GM12864 (cell line): ENCODE measurements around the gene COX6A1.
A peak's percentile ranks its signal among the peaks of the same experiment; 100 is the strongest.
"Not testable (repeated sequence)": the region's sequence is repeated elsewhere in the genome, so short reads cannot be mapped to it uniquely, and the experiment has no call there.

Source experiments
- DNase-seq: peaks from one replicate; pipeline ENCODE4 v3.0.0-alpha.2; 2011; ENCODE audit warnings: low read depth
- H3K4me3 ChIP-seq: 2 replicates; pipeline ENCODE4 v1.5.1; 2011; ENCODE audit warnings: mild to moderate bottlenecking, low read depth, low read length, control low read depth
- TF ChIP-seq, protein P1 (sequence below): IDR thresholded peaks from 2 replicates; pipeline ENCODE4 v1.5.1; 2011; ENCODE audit warnings: low read depth, mild to moderate bottlenecking, moderate library complexity, low read length, control low read depth, inconsistent platforms; ENCODE audit errors: missing control alignments

The COX6A1 gene

DNA sequence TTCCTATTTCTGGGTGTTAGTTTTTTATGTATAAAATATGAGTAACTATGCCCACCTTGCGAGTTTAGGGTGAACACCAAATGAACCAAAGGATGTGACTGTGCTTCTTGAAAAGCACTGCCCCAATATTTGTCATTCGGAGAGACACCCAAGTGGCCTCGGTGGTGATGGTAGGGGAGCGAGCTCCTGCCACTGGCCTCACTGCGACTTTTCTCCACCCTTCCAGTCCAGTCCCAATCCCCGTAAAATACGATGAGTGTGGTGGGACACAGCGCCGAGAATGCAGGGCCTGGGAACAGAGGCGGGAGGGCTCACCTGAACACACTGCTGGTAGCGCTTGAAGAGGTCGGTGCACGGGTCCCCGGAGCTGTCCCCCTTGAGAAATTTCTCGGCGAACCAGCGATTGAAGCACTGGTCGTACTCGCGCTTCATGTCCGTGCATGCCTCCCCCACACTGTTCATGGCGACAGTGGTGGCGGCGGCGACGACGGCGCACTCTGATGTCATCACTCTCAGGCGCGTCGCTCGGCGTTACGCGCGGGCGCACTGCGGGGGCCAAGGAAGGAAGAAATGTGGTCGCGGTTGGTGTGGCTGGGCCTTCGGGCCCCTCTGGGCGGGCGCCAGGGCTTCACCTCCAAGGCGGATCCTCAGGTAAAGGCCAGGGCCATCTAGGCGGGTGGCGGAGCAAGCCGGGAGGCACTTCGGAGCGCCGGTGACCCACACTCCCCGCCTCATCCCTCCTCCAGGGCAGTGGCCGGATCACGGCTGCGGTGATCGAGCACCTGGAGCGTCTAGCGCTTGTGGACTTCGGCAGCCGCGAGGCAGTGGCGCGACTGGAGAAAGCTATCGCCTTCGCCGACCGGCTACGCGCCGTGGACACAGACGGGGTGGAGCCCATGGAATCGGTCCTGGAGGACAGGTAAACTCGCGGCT is 8.3 kb downstream of the COX6A1 start, which contains the start of the genes GATC and TRIAP1:
Gene GATC, plus strand, starts transcription at position 534 of the 933 bp plus-strand sequence. Its CDS starts 37 bp downstream, at position 571.
Gene TRIAP1, minus strand, starts transcription at position 474 of the 933 bp plus-strand sequence. Its CDS starts 12 bp downstream, at position 462.
- TF ChIP-seq, protein P1, sequence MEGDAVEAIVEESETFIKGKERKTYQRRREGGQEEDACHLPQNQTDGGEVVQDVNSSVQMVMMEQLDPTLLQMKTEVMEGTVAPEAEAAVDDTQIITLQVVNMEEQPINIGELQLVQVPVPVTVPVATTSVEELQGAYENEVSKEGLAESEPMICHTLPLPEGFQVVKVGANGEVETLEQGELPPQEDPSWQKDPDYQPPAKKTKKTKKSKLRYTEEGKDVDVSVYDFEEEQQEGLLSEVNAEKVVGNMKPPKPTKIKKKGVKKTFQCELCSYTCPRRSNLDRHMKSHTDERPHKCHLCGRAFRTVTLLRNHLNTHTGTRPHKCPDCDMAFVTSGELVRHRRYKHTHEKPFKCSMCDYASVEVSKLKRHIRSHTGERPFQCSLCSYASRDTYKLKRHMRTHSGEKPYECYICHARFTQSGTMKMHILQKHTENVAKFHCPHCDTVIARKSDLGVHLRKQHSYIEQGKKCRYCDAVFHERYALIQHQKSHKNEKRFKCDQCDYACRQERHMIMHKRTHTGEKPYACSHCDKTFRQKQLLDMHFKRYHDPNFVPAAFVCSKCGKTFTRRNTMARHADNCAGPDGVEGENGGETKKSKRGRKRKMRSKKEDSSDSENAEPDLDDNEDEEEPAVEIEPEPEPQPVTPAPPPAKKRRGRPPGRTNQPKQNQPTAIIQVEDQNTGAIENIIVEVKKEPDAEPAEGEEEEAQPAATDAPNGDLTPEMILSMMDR, result no peak
- no peak for DNase-seq

GRCh38 chr12:120446844-120447178 is 8.9 kb downstream of the COX6A1 start:
- peak overlapping the region; percentile 93 for H3K4me3 ChIP-seq
- DNase-seq, result not testable (repeated sequence)

More for the DNA sequence above, 8.3 kb downstream of the COX6A1 start, which contains the start of the genes GATC and TRIAP1:
- H3K4me3 ChIP-seq, result peak within 1 kb of the TSS; percentile 93

DNA sequence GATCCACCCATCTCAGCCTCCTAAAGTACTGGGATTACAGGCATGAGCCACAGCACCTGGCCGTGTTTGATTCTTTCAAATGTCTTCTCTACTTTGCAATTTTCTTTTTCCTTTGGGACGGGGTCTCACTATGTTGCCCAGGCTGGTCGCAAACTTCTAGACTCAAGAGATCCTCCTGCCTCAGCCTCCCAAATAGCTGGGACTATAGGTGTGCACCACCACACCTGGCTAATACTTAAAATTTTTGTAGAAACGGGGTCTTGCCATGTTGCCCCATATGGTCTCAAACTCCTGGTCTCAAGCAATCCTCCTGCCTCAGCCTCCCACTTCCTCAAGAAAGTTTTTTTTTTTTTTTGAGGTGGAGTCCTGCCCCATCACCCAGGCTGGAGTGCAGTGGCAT is 10.1 kb downstream of the COX6A1 start:
- no peak for DNase-seq
- TF ChIP-seq, protein P1, result no peak
- H3K4me3 ChIP-seq, result no peak overlapping the region

GRCh38 chr12:120452524-120452923 is 14.6 kb downstream of the COX6A1 start:
- not testable (repeated sequence) for DNase-seq

GRCh38 chr12:120453060-120453750 is 15.3 kb downstream of the COX6A1 start:
- TF ChIP-seq, protein P1, result no peak
- DNase-seq, result no peak
- H3K4me3 ChIP-seq, result no peak overlapping the region

More at GRCh38 chr12:120452524-120452923, 14.6 kb downstream of the COX6A1 start:
- H3K4me3 ChIP-seq, result not testable (repeated sequence)

DNA sequence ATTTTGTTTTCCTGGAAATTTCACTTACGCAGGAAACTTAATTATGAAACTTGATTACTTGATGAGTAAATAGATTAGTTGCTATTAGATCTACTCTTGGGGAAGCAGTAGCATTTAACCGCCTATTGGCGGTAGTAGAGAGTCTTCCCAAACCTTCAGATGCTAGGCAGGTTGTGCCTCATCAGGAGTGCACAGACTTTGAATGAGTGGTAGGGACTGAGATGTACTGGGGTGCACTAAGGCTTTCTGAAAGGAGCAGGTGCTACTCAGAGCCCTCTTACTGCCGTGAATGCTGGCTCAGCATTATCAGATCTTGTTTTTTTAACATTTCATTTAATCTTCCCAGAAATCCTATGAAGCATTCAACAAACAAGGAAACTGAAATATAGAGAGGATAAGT is 16.1 kb downstream of the COX6A1 start:
- TF ChIP-seq, protein P1, result peak; percentile 76
- DNase-seq, result no peak
- no peak overlapping the region for H3K4me3 ChIP-seq

DNA sequence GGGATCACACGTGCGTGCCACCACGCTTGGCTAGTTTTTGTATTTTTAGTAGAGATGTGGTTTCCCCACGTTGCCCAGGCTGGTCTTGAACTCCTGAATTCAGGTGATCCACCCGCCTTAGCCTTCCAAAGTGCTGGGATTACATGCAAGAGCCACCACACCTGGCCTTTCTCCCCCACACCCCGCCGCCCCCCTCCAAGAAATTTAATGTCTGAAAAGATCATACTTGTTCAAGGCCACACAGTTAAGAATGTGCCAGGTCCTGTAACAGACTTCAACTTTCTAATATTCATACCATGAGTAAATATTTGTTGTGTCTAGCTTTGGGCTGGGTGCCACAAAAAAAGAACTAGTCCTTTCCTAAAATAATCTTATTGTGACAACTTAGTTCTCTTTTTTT is 17.4 kb downstream of the COX6A1 start:
- TF ChIP-seq, protein P1, result no peak
- no peak overlapping the region for H3K4me3 ChIP-seq
- no peak for DNase-seq
